ENCODE data around the gene CACNA1H. TPM values are rescaled to one million over a fixed set of nuclear protein-coding genes. Genes with fewer than 3 reads are reported as not detected.
A peak's percentile ranks its signal among the peaks of the same experiment; 100 is the strongest.

CACNA1H gene
- total and polyA plus RNA-seq, 9 of the 15 experiments (the other 6 are each of a cell fraction or from before 2014, with no cell fraction given) = 0.10 to 0.18 TPM; not detected in 7

- peak; percentile 20; the same call in 1 of the 2 replicates for TF ChIP-seq TFAP4 (CRISPR knock-in tag; IDR thresholded peaks at IDR 0.05; ENCODE audit: borderline replicate concordance)
- TF ChIP-seq POLR2B (IDR thresholded peaks at IDR 0.05; ENCODE audit: low read depth, partially characterized antibody) = no peak
- TF ChIP-seq POLR2AphosphoS2 (IDR thresholded peaks at IDR 0.05; ENCODE audit: low read length) = no peak
- TF ChIP-seq PKNOX1 (IDR thresholded peaks at IDR 0.05) = no peak
- 0 out of 2 replicates have a peak, but pooled peaks have one; percentile 44 for TF ChIP-seq FOXP1 (CRISPR knock-in tag; IDR thresholded peaks at IDR 0.05)
- no peak for TF ChIP-seq ETS1 (conservative IDR thresholded peaks at IDR 0.05; ENCODE audit: control insufficient read depth, low read depth, low read length)
- peak; percentile 75 to 80 for TF ChIP-seq NRF1 (conservative IDR thresholded peaks at IDR 0.05 in 1 of 2, IDR thresholded peaks at IDR 0.05 in 1 of 2)
- no peak for TF ChIP-seq TEAD4 (IDR thresholded peaks at IDR 0.05; ENCODE audit: low read length)
- TF ChIP-seq TEAD4 (CRISPR knock-in tag; IDR thresholded peaks at IDR 0.05; ENCODE audit: borderline replicate concordance) = no peak
- no peak for TF ChIP-seq ZBTB1 (CRISPR knock-in tag; IDR thresholded peaks at IDR 0.05; ENCODE audit: borderline replicate concordance, low read depth)
- no peak for TF ChIP-seq SMAD4 (CRISPR knock-in tag; conservative IDR thresholded peaks at IDR 0.05)
- TF ChIP-seq CEBPZ (IDR thresholded peaks at IDR 0.05; ENCODE audit: borderline replicate concordance, low read depth, low read length) = no peak
- peak; percentile 33 for TF ChIP-seq SP2 (IDR thresholded peaks at IDR 0.05; ENCODE audit: extremely low read depth, low read depth, low read length, poor library complexity, severe bottlenecking)
- no peak for TF ChIP-seq CREB5 (CRISPR knock-in tag; IDR thresholded peaks at IDR 0.05)
These were observed 67.3 kb downstream of the CACNA1H start (continued) for GRCh38 chr16:1220098-1220728.

Measured in K562 (cell line).